SHP77 (cell line): ENCODE results near the gene ARFRP1.

Experiments
- DNase-seq, 2 experiments: peaks; one replicate each; lab custom pipeline; 2025; lab: John Stamatoyannopoulos, UW

ARFRP1 gene

GRCh38 chr20:63690898-63691710 lies 16.7 kb downstream of the ARFRP1 start:
- DNase-seq: no peak

GRCh38 chr20:63690003-63690897 lies 17.5 kb downstream of the ARFRP1 start:
- DNase-seq: no peak

- DNase-seq: no peak
Measured at GRCh38 chr20:63689046-63690002, 18.5 kb downstream of the ARFRP1 start.

GRCh38 chr20:63688228-63689045 lies 19.3 kb downstream of the ARFRP1 start:
- no peak for DNase-seq

GRCh38 chr20:63687419-63688178 lies 20.2 kb downstream of the ARFRP1 start:
- DNase-seq: no peak

GRCh38 chr20:63686492-63687321 lies 21.1 kb downstream of the ARFRP1 start:
- DNase-seq: no peak

GRCh38 chr20:63686094-63686491 lies 21.7 kb downstream of the ARFRP1 start:
- no peak for DNase-seq

GRCh38 chr20:63685269-63686026 lies 22.3 kb downstream of the ARFRP1 start:
- DNase-seq: no peak

GRCh38 chr20:63682384-63683139 lies 25.2 kb downstream of the ARFRP1 start:
- DNase-seq: no peak

GRCh38 chr20:63681609-63682142 lies 26.1 kb downstream of the ARFRP1 start:
- DNase-seq: no peak

- no peak for DNase-seq
Measured at GRCh38 chr20:63680857-63681608, 26.7 kb downstream of the ARFRP1 start.

GRCh38 chr20:63680427-63680826 lies 27.3 kb downstream of the ARFRP1 start:
- no peak for DNase-seq

- DNase-seq: no peak
Measured at GRCh38 chr20:63679799-63680305, 27.9 kb downstream of the ARFRP1 start.

GRCh38 chr20:63678667-63679465 lies 28.9 kb downstream of the ARFRP1 start:
- DNase-seq: no peak

GRCh38 chr20:63678071-63678470 lies 29.7 kb downstream of the ARFRP1 start:
- no peak for DNase-seq
